GM12891 (cell line): Measurements from ENCODE around the gene F11R.

Experiments used
- POLR2A ChIP-seq: IDR thresholded peaks from 2 replicates; pipeline ENCODE4 v1.6.1; 2011; ENCODE audit warnings: low read depth, low read length, control low read depth
- POLR2AphosphoS5 ChIP-seq: IDR thresholded peaks from 2 replicates; pipeline ENCODE4 v1.6.1; 2011; ENCODE audit warnings: low read depth, low read length, control low read depth
- SPI1 ChIP-seq: IDR thresholded peaks from 2 replicates; pipeline ENCODE4 v1.6.1; 2011; ENCODE audit warnings: low read depth, low read length, control low read depth
- TAF1 ChIP-seq: IDR thresholded peaks from 2 replicates; pipeline ENCODE4 v1.6.1; 2011; ENCODE audit warnings: low read depth, low read length, control low read depth

GRCh38 chr1:160999376-160999775 lies 21.6 kb downstream of the F11R start:
- TF ChIP-seq SPI1 (no peak), TAF1 (no peak), POLR2AphosphoS5 (no peak), POLR2A (no peak)
